Activated naive CD8-positive, alpha-beta T cell (primary cell): ENCODE results near the gene HLA-G.
A peak's percentile ranks its signal among the peaks of the same experiment; 100 is the strongest.

ENCODE experiments used
- H3K27ac Mint-ChIP-seq: one replicate; pipeline ENCODE4 v1.8.0; 2021; ENCODE audit warnings: mixed read lengths
- H3K27me3 Mint-ChIP-seq: one replicate; pipeline ENCODE4 v1.8.0; 2021; ENCODE audit warnings: mixed read lengths
- H3K36me3 Mint-ChIP-seq: one replicate; pipeline ENCODE4 v1.8.0; 2021; ENCODE audit warnings: mixed read lengths
- H3K4me1 Mint-ChIP-seq: one replicate; pipeline ENCODE4 v1.8.0; 2021; ENCODE audit warnings: low read depth, mixed read lengths
- H3K4me3 Mint-ChIP-seq: one replicate; pipeline ENCODE4 v1.8.0; 2021; ENCODE audit warnings: mild to moderate bottlenecking, mixed read lengths
- H3K9me3 Mint-ChIP-seq: one replicate; pipeline ENCODE4 v1.8.0; 2021; ENCODE audit warnings: low read depth, mixed read lengths

Gene HLA-G

DNA sequence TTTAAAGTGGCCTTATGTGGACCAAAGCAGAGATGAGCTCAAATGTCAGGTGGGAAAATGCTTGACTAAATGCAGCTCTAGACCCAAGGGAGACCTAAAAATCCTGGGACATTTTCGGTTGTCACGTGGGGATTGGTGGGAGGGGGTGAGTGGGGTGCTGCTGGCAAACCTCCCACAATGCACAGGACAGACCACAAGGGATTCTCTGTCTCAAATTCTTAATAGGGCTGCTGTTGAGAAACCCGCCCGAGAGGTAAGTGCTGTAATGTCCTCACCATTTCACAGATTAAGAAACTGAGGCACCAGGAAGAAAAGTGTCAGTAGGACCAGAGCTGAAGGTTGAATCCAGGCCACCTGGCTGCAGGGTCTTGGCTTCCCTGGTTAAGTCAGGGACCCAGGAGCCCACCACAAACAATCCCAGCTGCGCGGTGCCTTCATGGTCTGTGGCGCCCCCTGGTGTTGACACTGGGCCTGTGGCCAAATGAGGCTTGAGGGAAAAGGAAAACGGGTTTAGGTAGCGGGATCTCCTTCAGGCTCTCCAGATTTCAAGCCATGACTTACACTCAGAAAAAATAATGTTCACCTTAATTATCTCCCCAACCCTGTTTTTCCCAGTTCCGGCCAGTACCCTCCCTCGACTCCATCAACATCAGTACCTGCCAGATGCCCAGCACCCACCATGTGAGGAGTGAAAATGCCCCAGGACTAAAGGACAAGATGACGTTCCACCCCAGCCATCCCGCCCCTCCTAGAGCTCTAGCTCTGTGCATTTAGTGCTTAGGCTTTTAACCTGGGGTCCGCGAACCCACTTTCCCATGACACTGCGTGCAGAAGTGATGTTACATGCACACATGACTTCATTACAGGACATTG lies 7.2 kb downstream of the HLA-G start:
- H3K27ac Mint-ChIP-seq, result no peak overlapping the region
- H3K9me3 Mint-ChIP-seq, result no peaks in the 10 kb centered on the region
- peaks cover 38% of the 10 kb centered on the region for H3K27me3 Mint-ChIP-seq
- no peaks in the 10 kb centered on the region for H3K4me1 Mint-ChIP-seq
- H3K4me3 Mint-ChIP-seq, result no peak overlapping the region
- H3K36me3 Mint-ChIP-seq, result no peaks in the 10 kb centered on the region

DNA sequence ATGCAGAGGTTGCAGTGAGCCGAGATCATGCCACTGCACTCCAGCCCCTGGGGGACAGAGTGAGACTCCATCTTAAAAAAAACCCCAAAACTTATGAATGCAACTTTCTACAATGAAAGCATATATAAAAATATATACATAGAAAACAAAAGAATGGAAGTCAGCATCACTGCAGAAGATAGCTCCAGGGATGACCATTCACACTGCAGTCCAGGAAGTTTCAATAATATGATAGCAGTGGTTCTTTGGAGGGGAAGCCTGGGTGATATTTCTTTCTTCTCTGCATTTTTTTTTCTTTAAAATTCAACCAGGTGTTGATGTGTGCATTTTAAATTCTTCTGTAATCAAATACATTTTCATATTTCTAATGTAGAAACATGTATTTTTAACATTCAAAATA lies 12.3 kb downstream of the HLA-G start:
- Mint-ChIP-seq H3K36me3 (no peaks in the 10 kb centered on the region), H3K27ac (no peak overlapping the region), H3K4me1 (peaks cover 4% of the 10 kb centered on the region), H3K4me3 (no peak overlapping the region), H3K9me3 (no peaks in the 10 kb centered on the region), H3K27me3 (peaks cover 15% of the 10 kb centered on the region)

DNA sequence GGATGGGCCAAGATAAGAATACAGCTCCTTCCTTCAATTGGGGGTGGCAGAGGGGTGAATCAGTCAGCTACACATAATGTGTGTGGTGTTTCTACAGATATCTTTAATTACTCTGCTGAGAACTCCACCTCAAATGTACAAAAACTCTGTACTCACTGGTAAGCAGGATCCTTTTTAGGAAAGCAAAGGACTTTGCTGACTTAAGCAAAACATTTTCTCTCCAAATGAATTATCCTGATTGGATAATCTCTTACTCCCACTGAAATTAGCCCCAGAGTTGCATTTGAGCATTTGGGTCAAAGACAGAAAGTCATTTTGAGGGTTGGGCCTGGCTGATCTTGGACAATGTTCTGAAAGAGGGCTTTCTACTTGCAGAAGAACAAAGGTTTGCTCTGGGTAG lies 13.4 kb downstream of the HLA-G start:
- no peaks in the 10 kb centered on the region for H3K9me3 Mint-ChIP-seq
- peaks cover 11% of the 10 kb centered on the region for H3K4me1 Mint-ChIP-seq
- H3K4me3 Mint-ChIP-seq, result no peak overlapping the region
- peaks cover 12% of the 10 kb centered on the region for H3K27me3 Mint-ChIP-seq
- no peaks in the 10 kb centered on the region for H3K36me3 Mint-ChIP-seq
- no peak overlapping the region for H3K27ac Mint-ChIP-seq

DNA sequence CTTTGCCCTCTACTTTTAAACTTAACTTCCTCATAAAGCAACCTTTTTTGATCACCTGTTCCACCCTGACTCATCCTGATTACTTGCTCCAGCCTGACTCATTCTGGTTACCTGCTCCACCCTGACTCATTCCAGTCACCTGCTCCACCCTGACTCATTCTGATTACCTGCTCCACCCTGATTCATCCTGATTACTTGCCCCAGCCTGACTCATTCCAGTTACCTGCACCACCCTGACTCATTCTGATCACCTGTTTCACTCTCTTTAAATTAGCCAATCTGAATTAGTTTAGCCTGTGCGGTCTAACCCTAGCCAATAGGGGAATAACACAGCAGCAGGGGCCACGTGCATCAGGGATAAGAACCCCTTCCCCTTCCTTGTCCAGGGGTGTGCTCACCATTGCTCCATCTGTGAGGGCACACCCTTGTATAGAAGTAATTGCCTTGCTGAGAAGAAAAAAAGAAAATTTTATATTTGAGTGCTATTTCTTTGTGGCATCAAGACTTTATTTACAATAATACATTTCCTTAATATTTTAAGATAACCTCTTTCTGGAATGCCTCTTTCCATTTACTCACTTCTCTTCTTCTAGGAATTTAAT lies 17.9 kb downstream of the HLA-G start:
- peaks cover 16% of the 10 kb centered on the region for H3K27me3 Mint-ChIP-seq
- H3K4me3 Mint-ChIP-seq, result no peak overlapping the region
- H3K9me3 Mint-ChIP-seq, result no peaks in the 10 kb centered on the region
- H3K27ac Mint-ChIP-seq, result peak overlapping the region; percentile 41
- peaks cover 22% of the 10 kb centered on the region for H3K4me1 Mint-ChIP-seq
- no peaks in the 10 kb centered on the region for H3K36me3 Mint-ChIP-seq

DNA sequence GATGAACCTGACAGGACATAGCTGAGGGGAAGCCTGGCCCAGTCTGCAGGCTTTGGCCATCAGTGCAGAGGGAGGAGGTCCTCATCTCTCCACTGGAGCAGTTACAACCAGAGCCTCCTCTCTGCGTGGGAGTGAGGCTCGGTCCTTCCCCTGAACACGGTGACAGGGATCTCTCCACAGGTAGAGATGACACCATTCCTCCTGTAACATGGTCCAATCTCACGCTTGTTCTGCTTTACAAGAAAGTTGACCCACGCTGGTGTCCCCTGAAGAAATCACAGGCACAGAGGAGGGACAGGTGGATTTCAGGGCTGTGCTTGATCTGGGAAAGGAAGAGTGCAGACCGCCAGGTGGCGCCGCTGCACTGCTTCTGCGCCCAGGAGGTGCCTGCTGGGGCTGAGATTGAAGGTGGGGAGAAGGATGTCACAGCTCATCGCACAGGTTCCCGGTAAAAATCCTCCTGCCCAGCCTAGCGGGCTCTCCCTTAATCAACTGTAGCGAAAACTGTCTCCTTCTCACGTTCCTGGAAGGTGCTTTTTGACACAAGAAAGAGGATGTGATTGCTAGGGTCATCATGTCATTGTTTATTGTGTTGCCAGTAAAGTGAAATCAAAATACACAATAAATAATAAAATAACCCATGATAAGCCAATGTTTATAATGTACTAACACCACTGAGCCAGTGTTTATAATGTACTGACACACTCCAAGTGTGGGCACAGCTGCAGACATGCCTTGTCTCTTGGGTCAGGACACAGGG lies 20.4 kb downstream of the HLA-G start:
- Mint-ChIP-seq H3K9me3 (no peaks in the 10 kb centered on the region), H3K27me3 (peaks cover 31% of the 10 kb centered on the region), H3K4me1 (peaks cover 22% of the 10 kb centered on the region), H3K4me3 (no peak overlapping the region), H3K27ac (no peak overlapping the region), H3K36me3 (no peaks in the 10 kb centered on the region)

DNA sequence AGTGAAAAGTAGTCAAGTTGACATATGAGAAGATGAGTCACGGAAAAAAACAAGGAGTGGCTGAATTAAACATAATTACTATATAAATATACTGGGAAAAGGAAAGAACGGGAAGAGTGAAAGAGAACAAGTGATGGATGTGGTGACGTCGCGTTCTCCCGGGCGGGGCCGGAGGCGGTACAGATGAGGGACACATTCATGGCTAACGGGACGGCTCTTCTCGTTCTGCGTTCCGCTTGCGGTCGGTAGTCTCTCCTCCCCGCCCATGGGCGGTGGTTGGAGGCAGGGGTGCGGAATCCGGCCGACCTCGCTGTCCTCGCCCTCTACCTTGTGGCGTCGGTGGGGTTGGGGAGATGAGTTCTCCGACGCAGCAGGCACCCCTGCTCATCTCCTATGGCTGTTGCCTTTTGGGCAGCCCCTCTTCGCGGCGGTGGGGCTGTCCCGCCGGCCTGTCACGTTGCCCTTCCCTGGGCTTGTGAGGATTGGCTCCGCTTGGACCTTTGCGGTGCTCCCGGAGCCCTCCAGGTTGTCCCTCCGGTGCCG lies 22.5 kb downstream of the HLA-G start:
- Mint-ChIP-seq H3K27me3 (peaks cover 39% of the 10 kb centered on the region), H3K4me3 (peak overlapping the region; percentile 64), H3K27ac (no peak overlapping the region), H3K36me3 (no peaks in the 10 kb centered on the region), H3K4me1 (peaks cover 16% of the 10 kb centered on the region), H3K9me3 (no peaks in the 10 kb centered on the region)

DNA sequence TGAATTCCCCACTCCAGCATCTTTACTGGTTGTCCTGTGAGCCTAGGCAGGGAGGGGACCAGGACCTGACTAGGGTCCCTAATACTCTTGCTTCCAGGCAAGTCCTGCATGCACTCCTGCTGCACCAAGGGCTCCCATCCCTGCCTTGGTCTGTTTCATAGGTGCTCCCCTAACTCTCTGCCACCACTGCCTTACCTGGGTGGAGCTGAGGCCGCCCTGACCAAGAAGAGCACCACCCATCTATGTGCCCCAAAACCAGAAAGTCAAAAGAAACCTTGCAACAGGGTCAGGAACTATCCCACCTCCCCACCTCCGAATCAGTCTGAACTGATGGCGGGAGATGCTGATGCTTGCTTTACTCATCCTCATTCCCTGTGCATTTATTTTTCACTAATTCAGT lies 23.6 kb downstream of the HLA-G start:
- Mint-ChIP-seq H3K27me3 (peaks cover 42% of the 10 kb centered on the region), H3K36me3 (no peaks in the 10 kb centered on the region)

DNA sequence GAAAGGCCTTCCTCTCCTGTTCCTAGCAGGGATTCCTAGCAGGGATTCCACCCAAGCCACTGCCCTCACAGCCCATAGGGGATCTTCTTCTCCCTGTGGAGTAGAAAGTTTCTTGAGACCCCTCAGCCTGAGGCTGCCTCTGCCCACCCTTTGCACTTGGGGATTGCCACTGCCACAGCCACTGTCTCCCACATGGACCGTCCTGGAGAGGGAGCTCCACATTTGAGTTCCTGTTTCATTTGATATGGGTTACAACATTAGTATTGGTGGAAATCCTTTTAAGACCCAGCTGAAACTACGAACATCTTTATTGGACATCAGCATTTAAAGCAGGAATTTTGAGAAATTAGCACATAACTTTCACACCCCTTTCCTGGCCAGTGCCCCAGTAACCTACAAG lies 25.6 kb downstream of the HLA-G start:
- Mint-ChIP-seq H3K27ac (no peak overlapping the region), H3K36me3 (no peaks in the 10 kb centered on the region), H3K9me3 (no peaks in the 10 kb centered on the region), H3K27me3 (peaks cover 40% of the 10 kb centered on the region), H3K4me3 (no peak overlapping the region), H3K4me1 (peaks cover 7% of the 10 kb centered on the region)

More for the DNA sequence above, 23.6 kb downstream of the HLA-G start:
- H3K4me3 Mint-ChIP-seq, result no peak overlapping the region
- no peaks in the 10 kb centered on the region for H3K9me3 Mint-ChIP-seq
- H3K4me1 Mint-ChIP-seq, result peaks cover 11% of the 10 kb centered on the region
- no peak overlapping the region for H3K27ac Mint-ChIP-seq

DNA sequence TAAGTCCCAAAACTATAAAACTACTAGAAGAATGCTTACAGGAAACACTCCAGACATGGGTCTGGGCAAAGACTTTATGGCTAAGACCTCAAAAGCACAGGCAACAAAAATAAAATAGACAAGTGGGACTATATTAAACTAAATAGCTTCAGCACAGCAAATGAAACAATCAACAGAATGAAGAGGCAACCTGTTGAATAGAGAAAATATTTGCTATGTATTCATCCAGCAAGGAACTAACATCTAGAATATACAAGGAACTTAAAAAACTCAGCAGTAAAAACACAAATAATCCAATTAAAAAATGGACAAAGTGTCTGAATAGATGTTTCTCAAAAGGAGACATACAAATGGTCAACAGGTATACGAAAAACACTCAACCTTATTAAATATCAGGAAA lies 30.4 kb downstream of the HLA-G start:
- H3K4me1 Mint-ChIP-seq, result no peaks in the 10 kb centered on the region
- H3K9me3 Mint-ChIP-seq, result no peaks in the 10 kb centered on the region
- no peaks in the 10 kb centered on the region for H3K36me3 Mint-ChIP-seq
- H3K4me3 Mint-ChIP-seq, result no peak overlapping the region
- peaks cover 23% of the 10 kb centered on the region for H3K27me3 Mint-ChIP-seq
- no peak overlapping the region for H3K27ac Mint-ChIP-seq

DNA sequence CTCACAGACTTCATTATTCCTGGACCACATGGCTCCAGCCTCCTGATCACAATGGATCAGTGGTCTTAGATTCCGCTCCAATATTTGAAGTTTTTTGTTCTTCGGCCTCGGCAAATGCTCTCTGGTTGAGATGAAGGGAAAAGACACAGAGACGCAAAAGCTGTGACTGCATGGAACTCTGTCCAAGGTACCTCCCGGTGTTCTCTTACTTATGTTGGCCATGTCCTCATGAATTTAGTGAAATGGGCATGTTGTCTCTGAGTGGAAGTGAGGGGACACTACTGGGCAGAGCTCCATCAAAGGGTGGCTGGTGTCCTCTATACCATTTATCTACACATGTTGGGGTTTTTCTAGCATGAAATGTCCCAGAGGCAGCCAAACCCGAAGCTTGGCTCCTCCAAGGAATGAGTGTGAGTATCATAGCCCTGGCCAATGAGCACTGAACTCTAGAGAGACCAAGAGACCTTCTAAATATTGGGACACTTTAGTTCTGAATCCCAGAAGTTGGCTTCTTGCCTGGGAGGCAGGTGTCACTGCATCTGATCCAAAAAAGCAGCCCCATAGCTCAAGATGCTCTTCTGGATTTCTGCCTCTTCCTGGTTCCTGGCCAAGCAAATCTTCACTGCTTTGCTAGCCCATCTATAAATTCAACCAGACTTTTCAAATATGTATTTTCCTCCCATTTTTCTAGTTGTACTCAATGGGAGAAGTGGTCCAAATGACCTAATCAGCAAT lies 34.1 kb downstream of the HLA-G start:
- no peaks in the 10 kb centered on the region for H3K36me3 Mint-ChIP-seq
- H3K9me3 Mint-ChIP-seq, result no peaks in the 10 kb centered on the region
- H3K4me1 Mint-ChIP-seq, result no peaks in the 10 kb centered on the region
- no peak overlapping the region for H3K4me3 Mint-ChIP-seq
- no peak overlapping the region for H3K27ac Mint-ChIP-seq
- peaks cover 21% of the 10 kb centered on the region for H3K27me3 Mint-ChIP-seq

DNA sequence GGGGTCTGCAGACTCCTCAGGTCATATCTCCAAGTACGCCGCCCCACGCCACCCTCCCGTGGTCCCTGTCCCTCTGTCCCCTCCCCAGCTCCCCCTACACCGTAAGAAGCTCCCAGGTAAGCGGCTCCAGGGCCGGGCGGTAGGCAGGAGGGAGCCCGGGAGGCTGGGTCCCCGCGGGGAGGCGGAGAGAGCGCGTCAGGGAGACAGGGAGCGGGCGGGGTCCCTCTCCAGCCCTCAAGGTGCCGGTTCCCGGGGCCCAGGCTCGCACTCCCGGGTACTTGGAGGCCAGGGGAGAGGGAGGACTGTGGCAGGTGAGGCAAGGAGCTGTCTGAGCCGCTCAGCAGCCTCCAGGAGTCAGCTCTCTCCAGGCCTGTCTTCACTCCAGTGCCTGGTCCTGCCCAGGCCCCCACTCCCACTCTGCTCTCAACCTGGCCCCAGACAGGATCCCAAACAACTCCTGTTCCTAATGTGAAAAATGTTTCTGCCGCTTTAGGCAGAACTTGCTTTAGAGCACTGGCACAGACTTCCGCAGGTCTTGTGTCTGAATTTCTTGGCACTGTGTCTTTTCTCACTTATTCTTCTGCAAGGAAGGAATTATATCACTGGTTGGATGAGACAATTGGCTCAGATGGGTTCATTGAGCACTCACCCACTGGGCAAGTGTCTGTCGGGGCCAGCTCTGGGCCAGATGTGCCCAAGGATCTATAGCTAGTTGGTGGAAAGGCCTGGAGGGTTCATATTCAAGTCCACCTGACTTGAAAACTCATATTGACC lies 36.6 kb downstream of the HLA-G start:
- Mint-ChIP-seq H3K4me3 (no peak overlapping the region), H3K27me3 (peaks cover 30% of the 10 kb centered on the region), H3K4me1 (no peaks in the 10 kb centered on the region), H3K9me3 (no peaks in the 10 kb centered on the region), H3K27ac (no peak overlapping the region), H3K36me3 (no peaks in the 10 kb centered on the region)

DNA sequence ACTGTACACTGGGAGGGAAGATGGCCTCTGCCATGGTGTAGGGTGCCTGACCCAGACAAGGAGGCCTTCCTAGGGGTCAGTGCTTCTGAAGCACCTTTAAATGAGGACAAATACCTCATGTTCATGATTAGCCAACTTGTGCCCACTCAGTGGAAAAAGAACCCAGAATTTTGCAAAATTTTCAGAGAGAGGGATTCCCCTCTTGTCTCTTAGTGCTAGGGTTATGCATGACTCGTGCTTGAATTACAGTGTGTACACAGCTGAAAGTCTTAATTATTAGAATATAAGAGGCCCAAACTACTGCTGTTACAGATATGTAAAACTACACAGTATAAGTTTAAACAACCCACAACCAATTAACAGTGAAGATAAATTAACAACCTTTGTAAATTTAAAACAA lies 38.0 kb downstream of the HLA-G start:
- H3K9me3 Mint-ChIP-seq, result no peaks in the 10 kb centered on the region
- no peak overlapping the region for H3K27ac Mint-ChIP-seq
- H3K27me3 Mint-ChIP-seq, result peaks cover 30% of the 10 kb centered on the region
- H3K4me3 Mint-ChIP-seq, result no peak overlapping the region
- H3K36me3 Mint-ChIP-seq, result no peaks in the 10 kb centered on the region
- no peaks in the 10 kb centered on the region for H3K4me1 Mint-ChIP-seq

DNA sequence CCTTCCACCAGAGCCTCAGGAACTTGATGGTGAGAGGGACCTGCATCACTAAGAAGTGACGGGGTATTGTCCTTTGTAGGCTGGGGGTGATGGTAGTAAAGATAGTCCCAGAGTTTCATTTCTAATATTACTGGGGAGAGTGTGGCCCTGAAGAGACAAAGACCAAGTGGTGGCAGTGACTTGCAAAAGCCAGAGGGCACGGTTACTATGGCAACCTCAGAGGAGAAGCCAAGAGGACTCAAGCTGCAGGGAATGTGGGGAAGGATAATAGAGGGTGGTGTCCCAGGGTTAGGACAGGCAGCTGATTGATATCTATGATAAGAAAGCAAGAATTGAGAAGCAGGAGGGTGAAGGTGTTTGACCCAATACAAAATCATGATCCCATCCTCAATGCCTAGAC lies 42.5 kb downstream of the HLA-G start:
- Mint-ChIP-seq H3K9me3 (peaks cover under 1% of the 10 kb centered on the region), H3K36me3 (no peaks in the 10 kb centered on the region), H3K4me1 (no peaks in the 10 kb centered on the region), H3K27ac (no peak overlapping the region), H3K4me3 (no peak overlapping the region), H3K27me3 (peaks cover 11% of the 10 kb centered on the region)

DNA sequence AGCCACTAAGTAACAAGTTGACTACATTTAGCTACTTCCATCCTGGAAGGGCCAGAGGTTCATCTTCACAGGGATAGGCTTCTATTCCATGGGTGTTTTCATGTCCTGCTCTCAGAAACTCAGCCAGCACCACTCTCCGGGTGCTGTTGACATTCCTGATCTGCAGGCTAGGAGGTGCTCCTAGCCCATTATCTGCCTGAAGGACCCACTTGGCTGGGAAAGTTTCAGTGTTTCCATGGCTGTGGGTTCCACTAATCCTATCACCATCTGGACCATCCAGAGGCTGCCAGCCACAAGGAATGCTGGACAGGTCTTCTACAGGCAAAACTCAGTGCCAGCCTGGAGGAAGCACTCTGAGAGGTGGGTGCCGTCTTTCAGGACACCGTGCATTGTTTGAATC lies 45.2 kb downstream of the HLA-G start:
- Mint-ChIP-seq H3K4me1 (no peaks in the 10 kb centered on the region), H3K27me3 (peaks cover 1% of the 10 kb centered on the region), H3K36me3 (peaks cover 10% of the 10 kb centered on the region), H3K27ac (no peak overlapping the region), H3K4me3 (no peak overlapping the region), H3K9me3 (peaks cover 5% of the 10 kb centered on the region)
